Adipocyte (in vitro differentiated cells): ENCODE results near the gene SPRED2.
A peak's percentile ranks its signal among the peaks of the same experiment; 100 is the strongest.

Experiments used
- DNase-seq: peaks from one replicate; pipeline ENCODE4 v3.0.0-alpha.2; 2015; ENCODE audit warnings: low read depth
- H3K27me3 ChIP-seq: replicated peaks from 2 replicates; pipeline ENCODE4 v1.7.0; 2013; ENCODE audit warnings: mild to moderate bottlenecking, low read length, moderate library complexity; ENCODE audit not compliant: control insufficient read depth, insufficient read depth
- H3K36me3 ChIP-seq: 2 replicates; pipeline ENCODE4 v1.7.0; 2013; ENCODE audit warnings: low read length, mild to moderate bottlenecking, moderate library complexity; ENCODE audit not compliant: control insufficient read depth, insufficient read depth, severe bottlenecking
- H3K4me1 ChIP-seq: 2 replicates; pipeline ENCODE4 v1.7.0; 2013; ENCODE audit warnings: mild to moderate bottlenecking, low read length, moderate library complexity; ENCODE audit not compliant: control insufficient read depth, insufficient read depth
- H3K4me3 ChIP-seq: 2 replicates; pipeline ENCODE4 v1.7.0; 2013; ENCODE audit warnings: mild to moderate bottlenecking, low read length, moderate library complexity
- H3K9ac ChIP-seq: 2 replicates; pipeline ENCODE4 v1.7.0; 2013; ENCODE audit warnings: mild to moderate bottlenecking, low read length, moderate library complexity
- H3K9me3 ChIP-seq: 2 replicates; pipeline ENCODE4 v1.7.0; 2013; ENCODE audit warnings: mild to moderate bottlenecking, low read length, moderate library complexity; ENCODE audit not compliant: control insufficient read depth

SPRED2 gene

GRCh38 chr2:65282477-65283053 is 149.8 kb downstream of the SPRED2 start:
- no peak overlapping the region for H3K4me3 ChIP-seq
- H3K9ac ChIP-seq, result no peak overlapping the region
- H3K9me3 ChIP-seq, result no peaks in the 10 kb centered on the region
- no peaks in the 10 kb centered on the region for H3K27me3 ChIP-seq
- peaks cover 21% of the 10 kb centered on the region for H3K4me1 ChIP-seq
- no peaks in the 10 kb centered on the region for H3K36me3 ChIP-seq
- no peak for DNase-seq

DNA sequence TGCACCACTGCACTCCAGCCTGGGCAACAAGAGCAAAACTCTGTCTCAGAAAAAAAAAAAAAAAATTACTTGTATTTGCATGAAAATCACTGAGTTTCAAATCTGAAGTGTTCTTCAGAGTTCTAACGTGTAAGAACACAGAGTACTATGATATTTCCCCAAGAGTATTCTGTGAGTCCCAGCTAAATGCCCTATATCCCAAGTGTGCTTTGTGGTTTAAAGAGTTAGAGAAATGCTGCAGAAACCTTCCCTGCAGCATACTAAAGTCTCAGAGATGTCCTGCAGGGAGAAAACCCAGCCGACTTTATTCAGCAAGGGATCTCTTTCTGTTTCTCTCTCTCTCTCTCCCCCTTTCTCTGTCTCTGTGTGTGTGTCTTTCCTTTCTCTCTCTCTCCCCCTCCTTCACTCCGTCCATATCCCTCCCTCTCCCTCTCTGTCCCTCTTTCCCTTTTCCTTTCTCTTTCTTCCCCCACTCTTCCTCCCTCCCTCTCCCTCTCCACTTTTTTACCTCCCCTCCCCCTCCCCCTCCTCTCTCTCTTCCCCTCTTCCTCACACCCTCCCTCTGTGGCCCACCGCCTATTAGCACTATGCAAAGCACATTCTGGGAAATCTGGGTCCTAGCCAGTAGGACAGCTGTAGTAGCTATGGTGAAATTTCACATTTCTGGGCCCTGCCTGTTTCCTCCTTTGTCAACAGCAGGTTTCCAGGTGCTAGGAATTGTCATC is 150.6 kb downstream of the SPRED2 start:
- Histone ChIP-seq H3K27me3 (no peaks in the 10 kb centered on the region), H3K4me1 (peaks cover 29% of the 10 kb centered on the region), H3K9me3 (no peaks in the 10 kb centered on the region), H3K36me3 (no peaks in the 10 kb centered on the region), H3K9ac (peak overlapping the region; percentile 45), H3K4me3 (peak overlapping the region; percentile 53)
- no peak for DNase-seq

- H3K27me3 ChIP-seq, result no peaks in the 10 kb centered on the region
- peaks cover 10% of the 10 kb centered on the region for H3K36me3 ChIP-seq
- H3K4me3 ChIP-seq, result no peak overlapping the region
- no peak for DNase-seq
- H3K4me1 ChIP-seq, result peaks cover 37% of the 10 kb centered on the region
- H3K9ac ChIP-seq, result no peak overlapping the region
- no peaks in the 10 kb centered on the region for H3K9me3 ChIP-seq
Measured at GRCh38 chr2:65279756-65280155, 152.6 kb downstream of the SPRED2 start.

DNA sequence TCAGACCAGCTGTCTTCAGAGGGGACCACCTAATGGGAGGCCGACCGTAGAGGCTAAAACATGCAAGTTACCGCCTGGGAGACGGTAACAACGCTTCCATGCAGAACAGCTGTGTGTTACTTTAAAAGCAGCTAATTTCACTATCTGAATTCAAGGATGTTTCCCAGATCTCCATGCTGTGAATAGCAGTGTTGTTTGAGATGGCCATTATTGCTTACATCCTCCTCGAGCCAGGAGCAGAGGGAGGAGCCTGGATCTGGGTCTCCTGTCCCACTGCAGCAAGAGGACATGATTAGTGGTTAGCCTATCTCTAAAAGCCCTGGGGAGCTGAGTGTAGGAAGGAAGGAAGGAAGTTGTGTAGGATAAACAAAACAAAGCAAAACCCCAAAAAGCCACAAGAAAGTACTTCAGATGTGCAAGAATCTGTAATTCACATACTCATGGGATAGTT is 153.8 kb downstream of the SPRED2 start:
- Histone ChIP-seq H3K27me3 (no peaks in the 10 kb centered on the region), H3K4me3 (no peak overlapping the region), H3K36me3 (peaks cover 17% of the 10 kb centered on the region), H3K9ac (no peak overlapping the region), H3K9me3 (no peaks in the 10 kb centered on the region), H3K4me1 (peaks cover 37% of the 10 kb centered on the region)
- no peak for DNase-seq

DNA sequence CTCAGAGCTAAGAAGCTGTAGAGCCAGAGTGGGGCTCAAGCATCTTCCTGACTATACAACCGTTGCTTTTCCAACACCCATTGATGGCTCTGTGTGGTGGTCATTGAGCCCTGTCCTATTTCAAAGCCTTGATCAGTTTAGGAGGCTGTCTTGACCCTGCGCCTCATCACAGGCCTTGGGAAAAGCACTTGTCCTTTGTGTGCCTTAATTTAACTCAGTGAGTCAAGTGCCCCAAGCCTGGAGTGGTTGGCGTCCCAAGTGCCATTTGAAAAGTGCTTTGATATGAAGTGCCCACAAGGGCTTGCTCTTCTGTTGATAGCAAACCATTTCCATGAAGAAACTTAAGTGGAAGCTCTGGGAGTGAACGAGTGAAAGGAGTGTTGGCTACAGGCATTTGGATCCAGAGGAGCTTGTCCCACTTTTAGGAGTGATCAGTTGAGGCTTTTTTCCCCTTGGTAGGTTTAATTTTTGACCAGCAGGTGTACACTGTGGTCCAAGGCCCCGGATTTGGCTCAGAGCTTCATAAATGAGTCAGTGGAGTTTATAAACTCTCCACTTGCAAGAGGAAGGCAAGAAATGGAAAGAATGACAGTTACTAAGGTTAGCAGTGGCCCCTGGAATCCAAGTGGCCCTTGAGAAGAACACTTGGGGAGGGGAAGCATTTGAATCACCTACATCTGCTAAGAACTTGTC is 154.5 kb downstream of the SPRED2 start:
- H3K9ac ChIP-seq, result no peak overlapping the region
- H3K36me3 ChIP-seq, result peaks cover 23% of the 10 kb centered on the region
- DNase-seq, result no peak
- H3K27me3 ChIP-seq, result no peaks in the 10 kb centered on the region
- no peaks in the 10 kb centered on the region for H3K9me3 ChIP-seq
- no peak overlapping the region for H3K4me3 ChIP-seq
- H3K4me1 ChIP-seq, result peaks cover 37% of the 10 kb centered on the region

DNA sequence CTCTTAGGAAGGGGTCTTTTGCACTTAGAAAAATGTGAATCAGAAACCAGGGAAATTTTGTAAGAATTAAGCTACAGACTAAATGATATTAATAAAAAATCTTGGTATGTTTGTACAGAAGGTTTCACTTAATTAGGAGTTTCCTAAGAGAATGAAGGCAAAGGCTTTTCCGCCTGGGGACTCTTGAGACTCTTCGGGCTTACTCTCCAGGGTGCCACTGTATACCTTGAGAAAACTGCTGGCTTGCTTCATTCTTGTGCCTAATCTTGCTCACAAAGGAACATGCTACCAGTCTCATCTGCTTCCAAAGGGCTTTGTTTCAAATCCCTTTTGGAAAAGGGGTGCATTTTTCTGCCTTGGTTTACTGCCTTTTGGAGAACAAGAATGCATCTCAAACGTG is 155.3 kb downstream of the SPRED2 start:
- Histone ChIP-seq H3K36me3 (peaks cover 32% of the 10 kb centered on the region), H3K27me3 (no peaks in the 10 kb centered on the region), H3K4me3 (no peak overlapping the region), H3K9me3 (no peaks in the 10 kb centered on the region), H3K9ac (no peak overlapping the region), H3K4me1 (peaks cover 29% of the 10 kb centered on the region)
- DNase-seq, result no peak

DNA sequence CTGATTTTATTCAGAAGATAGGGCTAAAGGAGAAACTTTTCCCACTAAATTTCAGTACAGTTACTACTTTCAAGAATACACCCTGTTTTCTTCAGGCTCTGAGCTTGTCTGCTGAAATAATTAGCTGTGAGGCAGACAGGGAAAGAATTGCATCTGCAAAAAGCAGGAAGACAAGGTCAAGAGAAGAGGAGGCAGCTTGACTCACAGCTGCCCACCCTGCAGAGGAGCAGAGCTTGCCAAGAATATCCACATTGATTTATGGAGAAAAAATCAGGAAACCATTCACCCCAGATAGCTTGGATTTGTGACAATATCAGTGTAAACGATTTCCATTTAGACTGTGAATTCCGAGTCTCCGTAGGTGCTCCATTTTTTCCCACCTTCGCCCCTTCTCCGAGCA is 155.8 kb downstream of the SPRED2 start:
- no peaks in the 10 kb centered on the region for H3K9me3 ChIP-seq
- DNase-seq, result no peak
- peaks cover 37% of the 10 kb centered on the region for H3K36me3 ChIP-seq
- no peaks in the 10 kb centered on the region for H3K27me3 ChIP-seq
- H3K4me1 ChIP-seq, result peaks cover 25% of the 10 kb centered on the region
- H3K4me3 ChIP-seq, result no peak overlapping the region
- no peak overlapping the region for H3K9ac ChIP-seq

- no peaks in the 10 kb centered on the region for H3K9me3 ChIP-seq
- no peak for DNase-seq
- no peak overlapping the region for H3K4me3 ChIP-seq
- H3K4me1 ChIP-seq, result peaks cover 24% of the 10 kb centered on the region
- H3K9ac ChIP-seq, result no peak overlapping the region
- no peaks in the 10 kb centered on the region for H3K27me3 ChIP-seq
- H3K36me3 ChIP-seq, result peaks cover 41% of the 10 kb centered on the region
Measured at GRCh38 chr2:65275141-65275915, 157.1 kb downstream of the SPRED2 start.

GRCh38 chr2:65273344-65273743 is 159.1 kb downstream of the SPRED2 start:
- Histone ChIP-seq H3K27me3 (no peaks in the 10 kb centered on the region), H3K36me3 (peaks cover 54% of the 10 kb centered on the region), H3K9ac (no peak overlapping the region), H3K4me3 (no peak overlapping the region), H3K9me3 (no peaks in the 10 kb centered on the region), H3K4me1 (peaks cover 25% of the 10 kb centered on the region)
- DNase-seq, result no peak

GRCh38 chr2:65268957-65269356 is 163.4 kb downstream of the SPRED2 start:
- Histone ChIP-seq H3K4me1 (peaks cover 14% of the 10 kb centered on the region), H3K27me3 (no peaks in the 10 kb centered on the region), H3K36me3 (peaks cover 78% of the 10 kb centered on the region)

DNA sequence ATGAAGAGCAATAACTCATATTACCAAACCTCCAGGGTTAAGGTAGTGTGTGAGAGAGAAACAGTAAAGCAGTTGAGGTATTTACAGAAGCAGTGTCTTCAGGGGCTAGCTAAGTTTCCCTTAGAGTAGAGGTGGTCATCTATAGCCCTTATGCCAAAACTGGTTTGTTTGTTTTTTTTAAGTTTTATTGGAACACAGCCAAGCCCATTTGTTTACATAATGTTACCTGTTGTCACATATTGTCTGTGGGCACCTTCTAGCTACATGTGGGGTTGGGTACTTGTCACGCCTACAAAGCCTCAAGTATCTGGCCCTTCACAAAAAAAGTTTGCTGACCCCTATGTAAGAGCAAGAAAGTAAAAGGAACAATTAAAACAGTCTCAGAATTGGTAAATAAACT is 165.4 kb downstream of the SPRED2 start:
- Histone ChIP-seq H3K36me3 (peaks cover 67% of the 10 kb centered on the region), H3K9ac (no peak overlapping the region), H3K9me3 (no peaks in the 10 kb centered on the region), H3K27me3 (no peaks in the 10 kb centered on the region), H3K4me3 (no peak overlapping the region), H3K4me1 (peaks cover 27% of the 10 kb centered on the region)
- DNase-seq, result no peak

More at GRCh38 chr2:65268957-65269356, 163.4 kb downstream of the SPRED2 start:
- no peak overlapping the region for H3K9ac ChIP-seq
- no peak for DNase-seq
- H3K4me3 ChIP-seq, result no peak overlapping the region
- H3K9me3 ChIP-seq, result no peaks in the 10 kb centered on the region
